ENCODE results near the gene HAUS5.

The HAUS5 gene

DNA sequence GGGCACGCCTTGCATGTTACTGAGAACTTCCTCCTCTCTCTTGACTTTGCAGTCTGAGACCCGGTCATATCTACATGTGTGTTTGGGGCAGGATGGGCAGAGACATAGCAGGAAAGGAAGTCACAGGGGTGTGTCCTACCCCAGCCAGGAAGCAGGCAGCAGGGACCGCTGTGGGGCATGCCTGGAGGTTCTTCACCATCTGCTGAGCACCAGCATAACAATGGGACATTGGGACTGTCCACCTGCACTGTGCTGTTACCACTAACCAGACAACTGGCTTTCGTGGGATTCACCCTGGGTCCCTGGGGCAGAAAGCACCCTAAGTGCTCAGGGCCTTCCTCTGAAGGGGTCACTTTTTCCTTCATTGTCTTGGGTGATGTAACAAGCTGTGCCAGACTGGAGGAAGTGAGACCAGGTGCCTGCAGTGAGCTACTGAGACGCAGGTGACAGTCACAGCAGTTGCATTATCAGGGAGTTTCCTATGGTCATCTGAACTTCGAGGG lies 2.6 kb upstream of the HAUS5 start:
- DNase-seq, result no peak

DNA sequence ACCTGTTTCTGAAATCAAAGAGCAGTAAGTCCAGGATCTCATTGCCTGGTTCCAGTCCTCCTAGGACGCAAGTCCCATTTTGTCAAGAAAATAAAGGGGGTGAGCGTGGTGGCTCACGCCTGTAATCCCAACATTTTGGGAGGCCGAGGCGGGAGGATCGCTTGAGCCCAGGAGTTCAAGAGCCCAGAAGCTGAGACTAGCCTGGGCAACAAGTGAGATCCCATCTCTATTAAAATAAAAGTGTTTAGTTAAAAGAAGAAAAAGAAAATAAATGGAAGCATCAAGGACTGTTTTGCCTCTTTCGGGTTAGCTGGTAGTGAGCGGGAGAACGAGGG lies 344 bp upstream of the HAUS5 start:
- DNase-seq, result no peak

DNA sequence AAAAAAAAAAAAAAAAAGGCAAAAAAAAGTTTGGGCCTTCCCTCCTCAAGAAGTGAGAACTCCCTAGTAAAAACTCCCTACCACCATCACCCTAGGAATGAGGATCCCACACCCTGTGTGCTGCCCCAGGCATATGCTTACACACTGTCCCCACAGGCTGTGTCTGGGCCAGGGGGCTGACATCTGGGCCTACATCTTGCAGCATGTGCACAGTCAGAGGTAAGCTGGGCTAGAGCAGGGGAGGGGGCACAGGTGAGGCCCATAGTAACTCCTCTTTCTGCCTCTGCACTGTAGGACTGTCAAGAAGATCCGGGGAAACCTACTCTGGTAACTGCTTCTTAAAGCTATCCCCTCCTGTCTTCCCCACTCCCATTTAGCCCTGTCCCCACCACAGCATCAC lies 1.0 kb downstream of the HAUS5 start:
- DNase-seq, result no peak

DNA sequence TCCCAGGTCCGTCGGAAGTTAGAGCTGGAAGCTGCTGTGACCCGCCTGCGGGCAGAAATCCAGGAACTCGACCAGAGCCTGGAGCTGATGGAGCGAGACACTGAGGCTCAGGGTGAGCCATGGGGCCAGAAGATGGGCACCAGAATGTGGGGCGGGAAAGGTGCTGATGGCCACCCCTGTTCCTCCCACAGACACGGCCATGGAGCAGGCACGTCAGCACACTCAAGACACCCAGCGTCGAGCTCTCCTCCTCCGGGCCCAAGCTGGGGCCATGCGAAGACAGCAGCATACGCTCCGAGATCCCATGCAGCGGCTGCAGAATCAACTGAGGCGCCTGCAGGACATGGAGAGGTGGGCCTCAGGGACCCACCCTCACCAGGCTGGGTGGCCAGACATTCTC lies 2.5 kb downstream of the HAUS5 start:
- no peak for DNase-seq

DNA sequence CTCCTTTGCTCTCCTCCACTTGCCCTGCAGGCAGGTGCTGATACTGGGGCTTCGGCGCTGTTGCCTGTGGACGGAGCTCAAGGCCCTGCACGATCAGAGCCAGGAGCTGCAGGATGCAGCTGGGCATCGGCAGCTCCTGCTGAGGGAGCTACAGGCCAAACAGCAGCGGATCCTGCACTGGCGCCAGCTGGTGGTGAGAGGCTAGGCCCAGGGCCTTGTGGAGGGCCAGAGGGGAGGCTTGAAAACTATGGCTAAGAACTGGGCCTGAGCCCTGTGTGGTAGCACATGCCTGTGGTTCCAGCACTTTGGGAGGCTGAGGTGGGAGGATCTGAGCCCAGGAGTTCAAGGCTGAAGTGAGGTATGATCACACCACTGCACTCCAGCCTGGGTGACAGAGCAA lies 6.3 kb downstream of the HAUS5 start:
- DNase-seq, result no peak

DNA sequence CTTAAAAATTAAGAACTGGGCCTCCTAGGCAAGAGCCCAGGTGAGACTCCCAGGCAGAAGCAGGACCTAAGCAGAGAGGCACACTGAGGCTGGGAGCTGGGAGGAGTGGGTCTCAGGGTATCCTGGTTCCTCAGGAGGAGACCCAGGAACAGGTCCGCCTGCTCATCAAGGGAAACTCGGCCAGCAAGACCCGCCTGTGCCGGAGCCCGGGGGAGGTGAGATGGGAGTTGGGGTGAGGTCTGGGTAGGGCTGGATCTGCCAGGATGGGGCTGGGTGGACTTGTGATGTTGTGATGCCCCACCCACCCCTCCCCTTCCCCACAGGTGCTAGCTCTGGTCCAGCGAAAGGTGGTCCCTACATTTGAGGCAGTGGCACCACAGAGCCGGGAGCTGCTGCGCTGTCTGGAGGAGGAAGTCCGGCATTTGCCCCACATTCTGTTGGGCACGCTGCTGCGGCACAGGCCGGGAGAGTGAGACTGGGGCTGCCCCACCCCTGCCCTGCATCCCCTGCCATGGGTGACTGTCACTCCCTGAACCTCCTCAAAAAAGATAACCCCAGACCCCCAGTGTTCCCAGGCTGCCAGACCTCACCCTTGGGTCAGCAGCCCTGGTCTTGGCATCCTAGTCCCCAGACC lies 6.9 kb downstream of the HAUS5 start:
- no peak for DNase-seq

DNA sequence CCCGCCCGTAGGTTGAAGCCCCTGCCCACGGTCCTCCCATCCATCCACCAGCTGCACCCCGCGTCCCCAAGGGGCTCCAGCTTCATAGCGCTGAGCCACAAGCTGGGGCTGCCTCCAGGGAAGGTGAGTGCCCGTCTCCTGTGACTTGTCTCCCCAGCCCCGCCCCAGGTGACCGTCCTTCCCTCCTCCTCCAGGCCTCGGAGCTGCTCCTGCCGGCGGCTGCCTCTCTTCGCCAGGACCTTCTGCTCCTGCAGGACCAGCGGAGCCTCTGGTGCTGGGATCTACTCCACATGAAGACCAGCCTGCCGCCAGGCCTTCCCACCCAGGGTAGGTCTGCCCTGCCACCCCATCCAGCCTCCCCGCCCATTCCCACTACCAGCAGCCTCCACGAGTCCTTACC lies 7.5 kb downstream of the HAUS5 start:
- DNase-seq, result no peak

DNA sequence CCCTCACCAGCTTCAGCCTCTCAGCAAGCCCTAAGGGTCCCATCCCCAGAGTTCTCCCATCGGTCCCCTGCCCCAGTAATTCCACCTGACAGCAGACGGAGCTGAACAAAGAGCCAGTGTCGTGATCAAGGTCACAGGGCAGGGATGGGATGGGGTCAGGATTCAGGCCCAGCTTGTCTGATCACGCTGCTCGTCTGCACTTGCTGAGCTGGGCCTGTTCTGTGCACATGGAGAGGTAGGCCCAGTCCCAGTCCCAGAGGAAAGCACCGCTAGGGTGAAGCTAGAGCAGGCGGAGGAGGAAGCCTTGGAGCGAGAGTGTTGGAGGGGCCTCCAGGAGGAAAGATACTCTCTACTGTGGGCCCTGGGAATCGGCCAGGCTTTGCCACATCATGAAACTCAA lies 9.2 kb downstream of the HAUS5 start:
- no peak for DNase-seq

DNA sequence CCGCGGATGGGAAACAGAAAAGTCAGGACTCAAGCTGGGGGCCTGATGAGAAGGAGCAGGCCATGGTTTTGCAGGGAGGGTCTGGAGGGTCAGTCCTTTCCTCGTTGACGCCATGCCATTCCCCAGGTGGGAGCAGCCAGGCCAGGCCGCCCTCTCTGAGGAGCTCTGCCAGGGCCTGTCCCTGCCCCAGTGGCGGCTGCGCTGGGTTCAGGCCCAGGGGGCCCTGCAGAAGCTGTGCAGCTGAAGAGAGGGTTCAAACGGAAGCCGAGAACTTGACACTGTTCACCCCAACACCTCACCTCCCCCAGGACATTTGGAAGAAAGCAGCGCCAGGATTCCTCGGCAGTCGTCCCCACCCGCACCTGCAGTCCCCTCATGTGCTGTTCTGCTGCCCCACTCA lies 10.2 kb downstream of the HAUS5 start:
- DNase-seq, result no peak

DNA sequence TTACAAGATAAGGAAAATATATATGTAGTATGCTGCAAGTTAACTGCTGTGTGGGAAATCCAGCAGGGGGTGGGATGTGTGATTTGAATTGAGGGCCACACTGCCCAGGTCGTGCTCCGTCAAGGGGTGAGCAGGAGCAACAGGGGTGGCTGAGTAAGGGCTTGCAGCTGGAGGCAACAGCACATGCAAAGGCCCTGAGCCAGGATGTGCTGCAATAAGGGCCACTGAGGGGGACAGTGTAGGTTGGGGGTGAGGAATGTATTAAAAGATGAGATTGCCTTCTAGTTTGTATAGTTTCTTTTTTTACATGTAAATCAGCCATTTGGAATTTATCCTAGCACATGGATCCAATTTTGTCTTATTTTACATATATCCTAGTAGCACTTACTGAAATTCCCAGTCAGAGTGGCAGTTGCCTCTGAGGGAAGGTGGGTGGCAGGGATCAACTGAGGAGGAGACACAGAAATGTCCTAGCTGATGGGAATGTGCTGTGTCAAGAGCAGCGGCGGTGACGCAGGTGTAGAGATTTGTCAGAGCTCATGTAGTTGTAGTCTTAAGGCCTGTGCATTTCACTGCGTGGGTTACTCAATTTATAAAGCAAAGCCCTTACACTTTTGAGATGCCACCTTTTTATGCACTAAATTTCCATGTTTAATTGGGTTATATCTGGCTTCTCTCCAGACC lies 10.9 kb downstream of the HAUS5 start:
- DNase-seq, result no peak

DNA sequence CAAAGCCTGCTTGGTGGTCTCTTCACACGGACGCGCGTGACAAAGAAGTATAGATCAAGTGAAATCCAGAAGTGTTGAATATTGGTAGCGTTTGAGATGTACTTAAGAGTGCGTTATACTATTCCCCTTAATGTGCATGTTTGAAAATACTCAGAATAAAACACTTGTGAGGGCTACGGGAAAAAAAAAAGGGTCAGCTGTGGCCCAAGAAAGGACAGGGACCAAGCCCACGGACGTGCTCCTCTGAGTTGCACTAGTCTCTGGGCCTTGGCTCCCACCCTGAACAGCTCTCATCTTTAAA lies 15.7 kb downstream of the HAUS5 start:
- DNase-seq, result no peak

DNA sequence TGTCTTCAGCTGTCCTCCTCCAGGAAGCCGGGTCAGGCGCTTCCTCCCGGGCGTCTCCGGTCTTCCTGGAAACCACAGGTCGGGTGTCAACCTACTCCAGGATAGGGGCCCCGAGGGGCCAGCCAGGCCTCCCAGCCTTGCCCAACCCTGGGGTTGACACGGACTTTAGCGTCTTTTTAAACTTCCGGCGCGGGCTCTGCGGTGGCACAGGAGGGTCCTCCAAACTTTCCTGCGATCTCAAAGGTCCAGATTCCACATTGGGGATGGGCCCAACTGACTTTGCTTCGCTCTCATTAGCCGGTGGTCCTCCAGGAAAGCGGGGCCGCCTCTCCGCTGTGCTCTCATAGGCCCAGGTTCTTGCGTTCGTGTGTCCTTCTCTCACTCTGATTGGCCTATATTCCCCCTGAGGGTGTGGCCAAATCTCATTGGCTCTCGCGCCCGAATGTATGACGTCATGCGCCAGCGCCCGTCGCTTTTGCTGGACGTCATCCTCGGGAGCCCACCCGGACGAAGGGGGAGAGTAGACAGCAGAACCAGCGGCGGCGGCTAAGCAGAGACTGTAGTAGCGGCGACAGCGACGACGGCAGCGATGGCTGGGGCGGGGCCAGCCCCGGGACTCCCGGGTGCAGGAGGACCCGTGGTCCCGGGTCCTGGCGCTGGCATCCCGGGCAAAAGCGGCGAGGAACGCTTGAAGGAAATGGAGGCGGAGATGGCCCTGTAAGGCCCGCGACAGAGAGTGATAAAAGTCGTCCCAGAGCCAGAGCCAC lies 16.2 kb downstream of the HAUS5 start, which contains the start of gene RBM42:
Gene RBM42 (plus strand): TSS at position 472 of the 767 bp plus-strand sequence. CDS start 118 bp downstream, at position 590.
- DNase-seq, result peak; percentile 85

DNA sequence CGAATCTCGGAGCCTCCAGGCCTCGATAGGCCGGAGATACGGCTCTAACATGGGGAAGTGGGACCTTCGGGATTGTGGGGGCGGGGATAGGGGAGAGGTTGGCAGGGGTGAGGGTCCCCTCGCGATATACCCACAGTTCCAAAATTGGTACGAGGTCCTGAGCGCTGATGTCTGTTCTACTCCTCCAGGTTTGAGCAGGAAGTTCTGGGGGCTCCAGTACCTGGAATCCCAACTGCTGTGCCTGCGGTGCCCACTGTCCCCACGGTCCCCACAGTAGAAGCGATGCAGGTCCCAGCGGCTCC lies 16.7 kb downstream of the HAUS5 start:
- no peak for DNase-seq

DNA sequence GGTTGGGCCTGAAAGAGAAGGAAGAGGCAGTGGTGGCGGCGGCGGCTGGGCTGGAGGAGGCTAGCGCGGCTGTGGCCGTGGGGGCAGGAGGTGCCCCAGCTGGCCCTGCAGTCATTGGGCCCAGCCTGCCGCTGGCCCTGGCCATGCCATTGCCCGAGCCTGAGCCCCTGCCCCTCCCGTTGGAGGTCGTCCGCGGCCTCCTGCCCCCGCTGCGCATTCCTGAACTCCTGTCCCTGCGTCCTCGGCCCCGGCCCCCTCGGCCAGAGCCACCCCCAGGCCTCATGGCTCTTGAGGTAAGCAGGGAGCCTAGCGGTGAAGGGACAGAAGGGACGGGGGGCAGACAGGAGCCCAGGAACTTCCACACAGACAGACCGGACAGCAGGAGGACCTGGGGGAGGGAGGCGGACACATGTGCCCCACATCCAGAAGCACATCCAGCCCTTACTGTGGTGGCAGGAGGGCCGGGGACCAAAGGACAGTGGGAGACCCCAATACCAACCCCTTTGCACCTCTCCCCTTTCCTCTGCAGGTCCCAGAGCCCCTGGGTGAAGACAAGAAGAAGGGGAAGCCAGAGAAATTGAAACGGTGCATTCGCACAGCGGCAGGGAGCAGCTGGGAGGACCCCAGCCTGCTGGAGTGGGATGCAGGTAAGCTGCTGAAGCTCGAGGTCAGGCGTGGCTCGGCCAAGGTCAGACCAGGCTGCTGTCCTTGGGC lies 21.3 kb downstream of the HAUS5 start:
- no peak for DNase-seq

DNA sequence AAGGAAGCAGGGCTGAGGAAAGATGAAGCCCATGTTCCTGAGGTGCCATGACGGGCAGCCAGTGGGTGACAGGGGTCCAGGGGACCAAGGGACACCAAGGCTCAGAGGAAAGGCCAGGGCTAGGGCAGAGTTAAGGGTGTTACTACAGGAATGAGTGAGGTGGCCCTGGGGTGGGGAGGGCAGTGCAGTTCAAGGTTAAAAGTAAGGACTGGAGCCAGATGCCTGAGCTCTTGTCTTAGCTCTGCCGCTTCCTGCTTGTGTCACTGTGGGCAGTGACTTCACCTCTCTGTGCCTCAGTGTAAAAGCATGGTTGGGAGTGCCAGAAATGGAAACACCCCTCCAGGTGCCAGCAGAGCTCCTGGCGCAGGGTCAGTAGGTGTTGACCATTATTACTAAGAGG lies 24.1 kb downstream of the HAUS5 start:
- no peak for DNase-seq

DNA sequence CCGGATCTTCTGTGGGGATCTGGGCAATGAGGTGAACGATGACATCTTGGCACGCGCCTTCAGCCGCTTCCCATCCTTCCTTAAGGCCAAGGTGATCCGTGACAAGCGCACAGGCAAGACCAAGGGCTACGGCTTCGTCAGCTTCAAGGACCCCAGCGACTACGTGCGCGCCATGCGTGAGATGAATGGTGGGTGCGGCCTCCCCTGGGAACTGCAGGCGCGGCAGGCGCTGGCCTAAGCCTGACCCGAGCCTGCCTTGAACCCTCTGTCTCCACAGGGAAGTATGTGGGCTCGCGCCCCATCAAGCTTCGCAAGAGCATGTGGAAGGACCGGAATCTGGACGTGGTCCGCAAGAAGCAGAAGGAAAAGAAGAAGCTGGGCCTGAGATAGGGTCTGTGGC lies 24.6 kb downstream of the HAUS5 start:
- no peak for DNase-seq

DNA sequence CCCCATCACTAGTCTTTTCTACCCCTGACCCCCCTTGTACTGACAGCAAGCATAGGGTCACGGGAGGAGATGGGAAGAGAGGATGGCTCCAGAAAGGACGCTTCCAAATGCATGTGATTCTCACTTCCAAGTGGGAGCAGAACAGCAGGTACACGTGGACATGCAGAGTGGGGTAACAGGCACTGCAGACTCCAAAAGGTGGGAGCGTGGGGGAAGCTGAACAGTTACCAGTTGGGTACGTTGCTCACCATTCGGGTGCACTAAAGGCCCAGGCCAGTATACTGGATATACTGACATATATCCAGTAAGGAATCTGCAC lies 26.7 kb downstream of the HAUS5 start:
- no peak for DNase-seq

DNA sequence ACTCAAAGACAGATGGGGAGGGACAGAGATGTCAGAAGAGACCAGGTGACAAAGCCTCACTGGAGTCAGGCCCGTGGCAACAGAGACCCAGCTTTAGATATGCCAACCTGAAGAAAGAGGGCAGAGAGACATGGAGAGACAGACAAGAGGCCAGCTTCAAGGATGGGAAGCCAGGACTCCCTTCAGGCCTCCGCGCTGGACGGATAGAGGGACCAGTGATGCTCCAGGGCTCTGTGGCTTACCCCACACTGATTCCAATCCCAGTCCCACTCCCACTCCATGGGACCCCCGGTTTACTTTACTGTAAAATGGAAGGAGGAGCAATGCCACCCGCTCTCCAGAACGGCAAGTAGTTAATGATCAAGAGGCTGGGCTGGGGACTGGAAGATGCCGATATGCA lies 27.3 kb downstream of the HAUS5 start:
- DNase-seq, result no peak

DNA sequence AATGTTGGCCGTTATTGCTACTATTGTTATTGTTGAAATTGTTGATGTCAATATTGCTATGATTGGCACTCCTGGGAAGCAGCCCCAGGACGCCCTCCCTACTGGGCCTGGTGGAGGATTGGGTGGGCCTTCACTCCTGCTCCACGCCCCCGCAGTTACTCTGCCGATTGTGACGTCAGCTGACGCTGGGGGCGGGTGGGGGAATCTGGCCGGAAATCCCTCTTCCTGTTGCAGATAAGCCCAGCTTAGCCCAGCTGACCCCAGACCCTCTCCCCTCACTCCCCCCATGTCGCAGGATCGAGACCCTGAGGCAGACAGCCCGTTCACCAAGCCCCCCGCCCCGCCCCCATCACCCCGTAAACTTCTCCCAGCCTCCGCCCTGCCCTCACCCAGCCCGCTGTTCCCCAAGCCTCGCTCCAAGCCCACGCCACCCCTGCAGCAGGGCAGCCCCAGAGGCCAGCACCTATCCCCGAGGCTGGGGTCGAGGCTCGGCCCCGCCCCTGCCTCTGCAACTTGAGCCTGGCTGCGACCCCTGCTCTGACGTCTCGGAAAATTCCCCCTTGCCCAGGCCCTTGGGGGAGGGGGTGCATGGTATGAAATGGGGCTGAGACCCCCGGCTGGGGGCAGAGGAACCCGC lies 29.1 kb downstream of the HAUS5 start, which contains the start of gene ETV2:
Gene ETV2 (plus strand): TSS at position 231 of the 637 bp plus-strand sequence. CDS start 716 bp downstream, outside the sequence.
- DNase-seq, result no peak

DNA sequence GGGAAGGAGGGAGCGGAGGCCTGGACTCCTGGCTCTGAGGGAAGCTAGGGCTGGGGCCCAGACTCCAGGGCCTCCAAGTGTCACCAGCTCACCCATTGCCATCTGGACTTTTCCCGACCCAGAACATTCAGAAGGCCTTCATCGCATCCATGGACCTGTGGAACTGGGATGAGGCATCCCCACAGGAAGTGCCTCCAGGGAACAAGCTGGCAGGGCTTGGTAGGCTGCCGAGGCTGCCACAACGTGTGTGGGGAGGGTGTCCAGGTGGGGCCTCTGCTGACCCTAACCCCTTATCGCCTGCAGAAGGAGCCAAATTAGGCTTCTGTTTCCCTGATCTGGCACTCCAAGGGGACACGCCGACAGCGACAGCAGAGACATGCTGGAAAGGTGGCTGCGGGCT lies 29.8 kb downstream of the HAUS5 start:
- no peak for DNase-seq

DNA sequence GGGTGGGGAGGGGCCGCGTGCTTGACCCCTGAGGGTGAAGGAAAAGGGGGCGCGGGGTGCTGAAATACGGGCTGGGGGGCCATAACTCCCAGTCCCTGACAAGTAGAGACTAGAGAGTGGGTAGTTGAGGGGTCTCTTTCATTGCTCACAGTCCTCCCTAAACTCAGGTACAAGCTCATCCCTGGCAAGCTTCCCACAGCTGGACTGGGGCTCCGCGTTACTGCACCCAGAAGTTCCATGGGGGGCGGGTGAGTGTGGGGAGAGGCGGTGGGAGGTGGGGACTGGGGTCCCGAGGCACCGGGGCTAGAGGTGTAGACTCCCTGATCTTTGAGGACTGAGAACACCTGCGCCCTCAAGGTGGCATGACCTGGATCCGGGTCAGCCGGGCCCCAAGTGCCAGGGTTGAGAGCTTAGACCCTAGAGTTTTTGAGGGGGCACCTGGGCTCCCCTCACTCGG lies 30.3 kb downstream of the HAUS5 start:
- DNase-seq, result no peak

DNA sequence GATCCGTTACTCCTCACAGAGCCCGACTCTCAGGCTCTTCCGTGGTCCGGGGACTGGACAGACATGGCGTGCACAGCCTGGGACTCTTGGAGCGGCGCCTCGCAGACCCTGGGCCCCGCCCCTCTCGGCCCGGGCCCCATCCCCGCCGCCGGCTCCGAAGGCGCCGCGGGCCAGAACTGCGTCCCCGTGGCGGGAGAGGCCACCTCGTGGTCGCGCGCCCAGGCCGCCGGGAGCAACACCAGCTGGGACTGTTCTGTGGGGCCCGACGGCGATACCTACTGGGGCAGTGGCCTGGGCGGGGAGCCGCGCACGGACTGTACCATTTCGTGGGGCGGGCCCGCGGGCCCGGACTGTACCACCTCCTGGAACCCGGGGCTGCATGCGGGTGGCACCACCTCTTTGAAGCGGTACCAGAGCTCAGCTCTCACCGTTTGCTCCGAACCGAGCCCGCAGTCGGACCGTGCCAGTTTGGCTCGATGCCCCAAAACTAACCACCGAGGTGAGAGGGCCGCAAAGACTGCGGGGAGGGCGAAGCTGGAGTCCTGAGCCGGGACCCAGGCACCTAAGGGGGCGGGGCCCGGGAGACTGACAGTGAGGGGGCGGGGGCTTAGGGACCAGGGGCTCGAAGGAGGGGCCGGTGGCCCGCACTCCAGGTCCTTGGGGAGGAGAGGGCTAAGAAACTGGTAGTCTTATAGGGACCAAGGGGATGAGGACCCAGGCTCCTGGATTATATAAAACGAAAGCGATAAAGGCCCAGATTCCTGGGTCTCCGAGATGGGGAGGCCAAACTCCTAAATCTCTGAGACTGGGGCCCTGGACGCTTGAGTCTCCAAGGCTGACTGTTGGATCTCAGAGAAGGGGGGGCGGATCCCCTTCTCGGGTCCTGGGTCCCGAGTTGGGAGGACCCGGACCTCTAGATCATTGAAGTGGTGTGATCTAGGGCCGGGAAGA lies 31.0 kb downstream of the HAUS5 start:
- no peak for DNase-seq
